HuH-7.5 (cell line): ENCODE measurements around the gene ERGIC3.
A peak's percentile ranks its signal among the peaks of the same experiment; 100 is the strongest.

ENCODE experiments used
- DNase-seq: peaks from one replicate; pipeline ENCODE4 v3.0.0; 2011; ENCODE audit warnings: low spot score

The ERGIC3 gene

DNA sequence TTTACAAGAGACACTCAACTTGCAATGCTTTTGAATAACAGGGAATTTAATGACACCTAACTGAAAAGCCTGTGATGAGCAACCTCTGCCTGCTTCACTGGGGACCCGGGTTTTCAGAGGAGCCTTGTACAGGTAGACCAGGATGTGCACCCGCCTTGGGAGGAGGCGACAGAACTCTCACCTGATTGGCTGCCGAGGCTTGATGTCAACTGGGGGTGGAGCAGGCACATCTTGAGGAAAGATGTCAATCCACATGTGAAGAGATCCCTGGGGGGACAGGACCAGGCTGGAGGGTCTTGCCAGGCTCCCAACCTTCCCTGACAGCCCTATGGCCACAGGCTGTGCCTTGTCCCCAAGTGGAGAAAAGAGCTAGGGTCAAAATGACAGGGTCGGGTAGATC lies 19.8 kb downstream of the ERGIC3 start:
- DNase-seq = no peak

GRCh38 chr20:35562541-35563110 lies 20.7 kb downstream of the ERGIC3 start:
- no peak for DNase-seq

- no peak for DNase-seq
These were observed 22.0 kb downstream of the ERGIC3 start for GRCh38 chr20:35563834-35564233.

DNA sequence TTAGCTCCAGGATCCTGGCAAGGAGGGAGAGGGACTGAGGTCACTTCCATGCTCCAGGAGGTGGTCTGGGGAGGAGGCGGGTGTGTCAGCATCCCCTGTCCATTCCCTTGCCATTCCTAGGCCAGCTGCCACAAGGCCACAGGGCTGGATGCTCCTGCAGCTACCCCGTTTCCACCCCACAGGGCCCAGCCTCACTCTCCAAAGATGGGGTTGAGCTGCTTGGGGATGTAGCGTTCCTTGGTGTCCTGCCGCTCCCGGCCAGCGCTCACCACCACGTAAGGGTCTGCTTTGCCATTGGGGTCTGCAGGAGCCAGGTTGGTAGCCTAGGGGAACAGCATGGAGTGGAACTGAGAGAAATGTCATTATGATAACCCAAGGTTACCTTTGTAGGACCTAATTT lies 23.0 kb downstream of the ERGIC3 start:
- DNase-seq = no peak

GRCh38 chr20:35568645-35569044 lies 26.8 kb downstream of the ERGIC3 start:
- peak; percentile 79 for DNase-seq

- no peak for DNase-seq
These were observed 29.7 kb downstream of the ERGIC3 start for GRCh38 chr20:35571555-35571954.

DNA sequence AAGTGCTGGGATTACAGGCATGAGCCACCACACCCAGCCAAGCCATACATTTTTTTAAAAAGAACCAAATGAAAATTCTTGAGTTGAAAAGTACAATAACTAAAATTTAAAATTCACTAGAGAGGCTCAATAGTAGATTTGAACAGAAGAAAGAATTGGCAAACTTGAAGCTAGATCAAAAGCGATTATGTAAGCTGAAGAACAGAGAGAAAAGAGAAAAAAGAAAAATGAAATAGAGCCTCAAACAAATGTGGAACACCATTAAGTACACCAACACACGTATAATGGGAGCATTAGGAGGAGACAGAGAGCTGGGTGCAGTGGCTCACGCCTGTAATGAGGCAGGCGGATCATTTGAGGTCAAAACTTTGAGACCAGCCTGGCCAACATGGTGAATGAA lies 31.0 kb downstream of the ERGIC3 start:
- DNase-seq = no peak

DNA sequence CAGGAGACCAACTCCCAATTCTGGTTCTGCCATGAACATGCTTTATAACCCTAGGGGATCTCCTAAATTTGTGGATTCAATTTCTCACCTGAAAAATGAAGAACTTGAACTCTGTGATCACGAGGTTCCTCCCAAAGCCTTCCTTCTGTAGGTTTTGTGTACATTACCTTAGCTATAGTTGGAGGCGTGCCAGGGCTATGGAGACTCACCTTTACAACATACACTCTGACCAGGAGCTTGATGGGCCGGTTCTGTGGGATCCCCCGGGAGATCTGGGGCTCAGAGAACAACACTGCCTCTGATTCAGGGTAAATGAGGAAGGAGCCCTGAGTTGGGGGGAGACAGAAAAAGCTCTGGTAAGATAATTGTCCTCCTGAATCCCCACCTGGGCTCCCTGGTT lies 34.1 kb downstream of the ERGIC3 start:
- no peak for DNase-seq

DNA sequence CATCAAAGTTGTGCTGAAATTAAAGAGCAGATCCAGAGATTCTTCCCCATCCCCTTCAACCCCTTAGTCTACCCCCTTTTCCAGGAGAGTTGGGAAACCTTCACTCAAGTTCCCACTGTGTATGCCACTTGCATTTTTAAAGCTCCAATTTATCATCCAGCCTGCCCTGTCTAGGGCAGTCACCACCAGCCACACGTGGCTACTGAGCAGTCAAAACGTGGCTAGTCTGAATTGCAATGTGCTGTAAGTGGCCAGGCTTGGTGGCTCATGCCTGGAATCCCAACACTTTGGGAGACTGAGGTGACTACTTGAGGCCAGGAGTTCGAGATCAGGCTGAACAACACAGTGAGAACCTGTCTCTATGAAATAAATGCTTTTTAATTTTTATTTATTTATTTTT lies 34.9 kb downstream of the ERGIC3 start:
- DNase-seq = no peak

DNA sequence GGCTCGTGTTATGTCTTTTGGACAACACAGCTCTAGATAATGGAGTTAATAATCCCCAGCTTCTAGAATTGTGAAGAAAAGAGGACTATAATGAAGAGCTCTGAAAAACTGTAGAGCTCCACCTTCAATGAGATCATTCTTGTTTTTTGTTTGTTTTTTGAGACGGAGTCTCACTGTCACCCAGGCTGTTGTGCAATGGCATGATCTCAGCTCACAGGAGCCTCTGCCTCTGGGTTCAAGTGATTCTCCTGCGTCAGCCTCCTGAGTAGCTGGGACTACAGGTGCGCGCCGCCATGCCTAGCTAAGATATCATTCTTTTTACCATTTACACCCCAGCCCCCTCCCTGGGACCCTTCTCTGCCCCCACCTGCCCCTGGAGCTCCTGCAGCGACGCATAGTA lies 36.6 kb downstream of the ERGIC3 start:
- DNase-seq = no peak

DNA sequence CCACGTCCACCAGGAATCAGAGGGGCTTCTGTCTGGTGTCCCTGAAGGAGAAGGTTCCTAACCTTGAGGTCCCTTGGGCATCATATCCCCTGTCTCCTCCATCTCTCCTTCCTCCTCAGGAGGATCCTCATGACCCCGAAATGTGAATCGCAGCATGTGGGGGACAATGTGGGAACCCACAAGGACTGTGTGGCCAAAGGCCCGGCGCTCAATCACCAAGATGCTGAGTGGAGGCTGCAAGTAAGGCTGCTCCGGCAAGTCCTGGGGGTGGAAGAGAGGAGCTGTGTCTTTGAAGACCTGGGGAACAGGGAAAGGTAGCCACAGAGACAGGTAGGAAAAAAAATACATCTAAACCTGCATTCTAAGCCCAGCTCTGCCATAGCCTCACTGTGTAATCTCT lies 37.3 kb downstream of the ERGIC3 start:
- no peak for DNase-seq

GRCh38 chr20:35582131-35582530 lies 40.3 kb downstream of the ERGIC3 start:
- DNase-seq = no peak

GRCh38 chr20:35582741-35583404 lies 41.0 kb downstream of the ERGIC3 start:
- DNase-seq = no peak

DNA sequence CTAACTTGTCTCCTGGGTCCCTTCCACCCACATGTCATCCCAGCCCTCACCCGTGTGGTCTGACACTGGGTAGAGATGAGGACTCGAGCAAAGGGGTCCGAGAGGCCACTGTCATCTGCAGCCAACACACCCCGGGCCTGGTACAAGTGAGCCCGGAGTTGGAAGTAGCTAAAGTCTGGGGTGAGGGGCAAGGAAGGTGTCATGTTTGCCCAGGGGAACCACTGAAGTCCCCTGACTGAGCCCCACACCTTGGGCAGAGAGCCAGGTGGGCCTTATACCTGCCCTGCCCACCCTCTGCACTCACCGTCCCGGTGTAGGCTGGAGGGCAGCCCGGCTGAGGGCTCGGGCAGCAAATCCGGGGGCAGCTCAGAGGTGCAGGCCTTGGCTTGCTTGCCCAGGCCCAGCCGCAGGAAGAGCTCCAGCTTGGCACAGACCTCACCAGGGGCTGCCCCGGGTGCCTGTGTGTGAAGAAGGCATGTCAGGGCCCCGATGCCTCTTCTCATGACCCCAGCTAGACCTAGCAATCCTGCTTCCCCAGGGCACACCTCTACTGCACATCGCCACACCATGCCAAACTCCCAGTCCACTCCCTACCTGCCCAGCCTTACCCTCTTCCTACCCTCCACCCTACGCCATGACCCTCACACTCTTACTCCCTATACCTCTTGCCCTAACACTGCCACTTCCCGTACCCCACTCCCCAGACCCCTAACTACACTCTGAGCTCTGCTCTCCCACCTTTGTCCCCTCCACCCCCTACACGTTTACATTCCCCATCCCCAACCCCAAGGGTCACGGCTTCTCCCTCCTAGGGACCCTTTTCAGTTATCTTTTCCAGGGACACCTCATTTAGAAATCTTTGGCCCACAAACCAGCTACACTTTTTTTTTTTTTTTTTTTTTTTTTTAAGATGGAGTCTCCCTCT lies 42.0 kb downstream of the ERGIC3 start:
- no peak for DNase-seq

DNA sequence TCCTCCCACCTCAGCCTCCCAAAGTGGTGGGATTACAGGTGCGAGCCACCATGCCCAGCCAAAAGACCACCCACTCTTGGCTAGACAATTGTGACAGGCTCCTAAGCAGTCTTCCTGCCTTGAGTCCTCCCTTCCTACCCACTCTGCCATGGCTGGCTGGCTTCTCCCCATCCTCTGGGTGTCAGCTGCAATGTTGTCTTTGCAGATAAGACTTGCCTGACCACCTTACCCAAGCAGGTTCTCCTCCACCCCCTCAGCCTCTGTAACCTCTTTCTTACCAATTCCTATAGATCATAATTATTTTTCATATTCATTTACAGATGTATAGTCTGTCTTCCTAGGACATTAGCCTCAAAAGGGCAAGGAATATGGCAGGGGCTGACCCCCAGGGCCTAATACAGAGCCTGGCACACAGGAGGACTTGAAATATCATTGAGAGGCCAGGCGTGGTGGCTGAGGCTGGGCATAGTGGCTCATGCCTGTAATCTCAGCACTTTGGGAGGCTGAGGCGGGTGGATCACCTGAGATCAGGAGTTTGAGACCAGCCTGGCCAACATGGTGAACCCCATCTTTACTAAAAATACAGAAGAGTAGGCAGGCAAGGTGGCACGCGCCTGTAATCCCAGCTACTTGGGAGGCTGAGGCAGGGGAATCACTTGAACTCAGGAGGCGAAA lies 45.0 kb downstream of the ERGIC3 start:
- DNase-seq = no peak

DNA sequence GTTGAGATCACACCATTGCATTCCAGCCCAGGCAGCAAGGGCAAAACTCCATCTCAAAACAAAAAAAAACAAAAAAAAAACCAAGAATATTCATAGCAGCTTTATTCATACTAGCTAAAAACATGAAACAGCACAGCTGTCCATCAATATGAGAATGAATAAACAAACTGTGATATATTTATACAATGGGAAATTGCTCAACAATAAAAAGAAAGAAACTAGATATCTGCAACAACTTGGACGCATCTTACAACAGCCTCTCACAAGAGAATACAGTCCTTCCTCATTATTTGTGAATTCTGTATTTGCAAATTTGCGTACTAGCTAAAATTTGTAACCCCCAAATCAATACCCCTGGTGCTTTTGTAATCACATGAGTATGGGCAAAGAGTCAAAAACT lies 45.6 kb downstream of the ERGIC3 start:
- DNase-seq = no peak

DNA sequence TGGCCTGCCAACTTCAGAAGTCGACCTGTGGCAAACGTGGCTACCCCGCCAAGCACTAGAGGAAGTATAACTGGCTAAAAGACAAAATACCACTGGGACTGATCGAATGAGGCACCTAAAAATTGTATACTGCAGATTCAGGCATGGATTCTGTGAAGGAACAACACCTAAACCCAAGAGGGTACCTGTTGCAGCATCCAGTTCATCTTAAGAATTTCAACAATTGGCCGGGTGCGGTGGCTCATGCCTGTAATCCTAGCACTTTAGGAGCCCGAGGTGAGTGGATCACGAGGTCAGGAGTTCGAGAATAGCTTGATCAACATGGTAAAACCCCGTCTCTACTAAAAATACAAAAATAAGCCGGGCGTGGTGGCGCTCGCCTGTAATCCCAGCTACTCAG lies 46.5 kb downstream of the ERGIC3 start:
- DNase-seq = no peak

- no peak for DNase-seq
These were observed 50.6 kb downstream of the ERGIC3 start for GRCh38 chr20:35592339-35592974.

DNA sequence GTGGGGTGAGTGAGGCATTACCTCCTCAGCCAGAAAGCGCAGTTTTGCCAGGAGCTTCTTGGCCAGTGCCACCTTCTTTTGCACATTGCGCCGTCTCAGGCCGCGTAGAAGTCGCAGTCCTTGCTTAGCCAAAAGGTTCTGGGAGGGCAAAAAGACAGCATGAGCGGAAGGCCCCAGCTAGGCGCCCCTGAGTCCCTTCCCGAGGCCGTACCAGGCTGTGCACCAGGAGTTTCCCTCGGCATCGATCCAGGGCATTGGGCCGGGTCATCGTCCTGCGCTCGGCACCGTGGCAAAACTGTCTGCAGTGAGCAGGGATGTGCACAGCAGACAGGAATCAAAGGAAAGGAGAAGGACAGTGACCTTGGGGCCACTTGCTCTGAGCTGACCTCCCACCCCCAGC lies 53.6 kb downstream of the ERGIC3 start:
- no peak for DNase-seq

DNA sequence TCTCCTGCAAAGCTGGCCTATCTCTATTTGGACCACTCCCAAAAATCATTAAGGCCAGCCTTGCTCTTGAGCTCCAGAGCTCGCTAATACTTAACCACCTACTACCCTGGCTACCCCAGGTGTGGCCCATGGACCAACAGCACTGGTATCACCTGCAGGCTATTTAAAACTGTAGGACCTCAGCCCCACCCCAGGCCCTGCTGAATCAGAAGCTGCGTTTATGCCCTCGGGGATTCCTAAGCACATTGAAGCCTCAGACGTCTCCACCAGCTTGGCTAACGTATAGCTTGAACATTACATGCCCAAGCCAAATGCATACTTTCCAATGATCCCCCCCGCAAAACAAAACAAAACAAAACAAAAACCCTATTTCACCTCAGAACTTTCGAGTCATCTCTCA lies 54.0 kb downstream of the ERGIC3 start:
- DNase-seq = no peak

- DNase-seq = no peak
These were observed 55.3 kb downstream of the ERGIC3 start for GRCh38 chr20:35597186-35597585.

DNA sequence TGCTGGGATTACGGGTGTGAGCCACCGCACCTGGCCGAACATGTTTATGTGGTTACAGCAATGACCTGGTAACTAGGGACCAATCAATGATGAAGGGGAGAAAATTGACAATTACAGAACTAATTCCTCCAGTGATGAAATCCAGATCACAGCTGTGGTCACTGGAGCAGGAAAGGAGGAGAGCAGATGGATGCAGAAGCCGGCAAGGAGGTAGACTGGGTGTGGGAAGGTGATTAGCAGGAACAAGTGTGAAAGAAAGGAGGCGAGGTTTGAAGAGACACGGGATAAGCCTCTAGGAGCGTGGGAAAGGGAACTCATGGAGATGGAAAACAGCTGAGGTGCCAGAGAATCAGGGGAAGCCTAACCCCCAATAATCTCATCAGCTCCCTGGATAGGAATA lies 56.6 kb downstream of the ERGIC3 start:
- no peak for DNase-seq
